Keratinocyte (primary cell): Measurements from ENCODE around the gene SEPHS2. TPM values are rescaled to one million over a fixed set of nuclear protein-coding genes. Genes with fewer than 3 reads are reported as not detected.

ENCODE experiments used
- DNase-seq: peaks from one replicate; pipeline ENCODE4 v3.0.0-alpha.2; 2011; ENCODE audit warnings: low read depth, missing footprints, low spot score
- FAIRE-seq: peaks from 2 replicates; lab custom pipeline; 2011; peaks lifted over from hg19 to GRCh38; lab: Jason Lieb, UNC
- H2AFZ ChIP-seq: 2 replicates; pipeline ENCODE4 v1.6.0; 2012; ENCODE audit warnings: low read length, control low read depth, inconsistent platforms; ENCODE audit not compliant: control insufficient read depth
- H3K27ac ChIP-seq: 2 replicates; pipeline ENCODE4 v1.5.1; 2011; ENCODE audit warnings: low read length; ENCODE audit not compliant: control insufficient read depth, insufficient read depth
- H3K27me3 ChIP-seq: 3 replicates; pipeline ENCODE4 v1.6.0; 2011; ENCODE audit warnings: low read length; ENCODE audit not compliant: control insufficient read depth, insufficient read depth; ENCODE audit errors: extremely low read depth
- H3K36me3 ChIP-seq, 2 experiments: 2 replicates in 1 of 2; 3 replicates in 1 of 2; pipeline ENCODE4 v1.5.1; 2011; ENCODE audit warnings: low read length in 2 of 2, mild to moderate bottlenecking in 1 of 2; ENCODE audit not compliant: control insufficient read depth in 2 of 2, insufficient read depth in 2 of 2; ENCODE audit errors: extremely low read depth in 1 of 2
- H3K4me1 ChIP-seq: 3 replicates; pipeline ENCODE4 v1.5.1; 2011; ENCODE audit warnings: low read length; ENCODE audit not compliant: control insufficient read depth, insufficient read depth; ENCODE audit errors: extremely low read depth
- H3K4me2 ChIP-seq: 3 replicates; pipeline ENCODE4 v1.6.0; 2011; ENCODE audit warnings: low read depth, low read length; ENCODE audit not compliant: control insufficient read depth, insufficient read depth; ENCODE audit errors: extremely low read depth
- H3K4me3 ChIP-seq, 3 experiments: fragments of 200-600 bp in 1 of 3; sonication (generic) in 1 of 3; 2 replicates in 2 of 3; 3 replicates in 1 of 3; pipeline ENCODE4 v1.5.1; 2011 to 2016; ENCODE audit warnings: low read length in 3 of 3, mild to moderate bottlenecking in 3 of 3, control low read depth in 2 of 3, inconsistent platforms in 1 of 3, low read depth in 1 of 3, mixed read lengths in 1 of 3, mixed run types in 1 of 3, moderate library complexity in 1 of 3; ENCODE audit not compliant: control insufficient read depth in 2 of 3, insufficient read depth in 2 of 3; ENCODE audit errors: extremely low read depth in 1 of 3
- H3K79me2 ChIP-seq: 2 replicates; pipeline ENCODE4 v1.6.0; 2012; ENCODE audit warnings: low read length; ENCODE audit not compliant: control insufficient read depth, insufficient read depth
- H3K9ac ChIP-seq: 3 replicates; pipeline ENCODE4 v1.6.0; 2011; ENCODE audit warnings: low read length; ENCODE audit not compliant: control insufficient read depth, insufficient read depth; ENCODE audit errors: extremely low read depth
- H3K9me1 ChIP-seq: 3 replicates; pipeline ENCODE4 v1.6.0; 2011; ENCODE audit warnings: low read length; ENCODE audit not compliant: control insufficient read depth, insufficient read depth; ENCODE audit errors: extremely low read depth
- H3K9me3 ChIP-seq: 2 replicates; pipeline ENCODE4 v1.5.1; 2012; ENCODE audit warnings: low read depth, low read length; ENCODE audit not compliant: control insufficient read depth
- H4K20me1 ChIP-seq: 3 replicates; pipeline ENCODE4 v1.6.0; 2011; ENCODE audit warnings: low read length; ENCODE audit not compliant: control insufficient read depth, insufficient read depth; ENCODE audit errors: extremely low read depth
- CTCF ChIP-seq, 3 experiments: IDR thresholded peaks in 1 of 3; conservative IDR thresholded peaks in 1 of 3; optimal IDR thresholded peaks in 1 of 3; 2 replicates in 2 of 3; 3 replicates in 1 of 3; pipeline versions ENCODE3 to v1.5.1; 2011; ENCODE audit warnings: low read length in 3 of 3, mild to moderate bottlenecking in 3 of 3, moderate library complexity in 2 of 3, control low read depth in 1 of 3, inconsistent platforms in 1 of 3; ENCODE audit not compliant: insufficient read depth in 2 of 3; ENCODE audit errors: extremely low read depth in 1 of 3
- EZH2 ChIP-seq: IDR thresholded peaks from one replicate; pipeline ENCODE4 v1.6.1; 2012; ENCODE audit warnings: inconsistent platforms, mild to moderate bottlenecking, low read length, moderate library complexity
- dilution Hi-C: fragments of 300-500 bp; cut with MboI; formaldehyde crosslinking; loops from one replicate; pipeline ENCODE4 v1.7.0; 2020; ENCODE audit warnings: low sequenced_read_pairs; ENCODE audit not compliant: extremely low pct_ligation_motif_present
- polyA plus RNA-seq, 5 experiments: library from polyadenylated mRNA; depleted of rRNA in 3 of 5; stranded (reverse) in 3 of 5; stranded (forward) in 1 of 5; unstranded in 1 of 5; fragments of >200 nt; gene quantifications; 1 replicate in 1 of 5; 2 replicates in 3 of 5; 3 replicates in 1 of 5; pipeline versions ENCODE4 v1.2.1 to v1.2.3, GENCODE V29; 2011 to 2012; ENCODE audit warnings: missing spikeins in 2 of 5, low read depth in 1 of 5, low replicate concordance in 1 of 5

Gene SEPHS2
- polyA plus RNA-seq, 1 donor (not counting 4 experiments of a cell fraction or from before 2014, with no cell fraction given) = 36.5 TPM

- DNase-seq = no peak
- dilution Hi-C loops = no loop called here
- Histone ChIP-seq H3K79me2 (peaks cover 13% of the 10 kb centered on the region), H2AFZ (no peak overlapping the region), H3K4me1 (peaks cover 17% of the 10 kb centered on the region), H3K4me3 (no peak overlapping the region), H3K27me3 (no peaks in the 10 kb centered on the region), H4K20me1 (no peaks in the 10 kb centered on the region), H3K9me3 (no peaks in the 10 kb centered on the region), H3K4me2 (no peak overlapping the region), H3K36me3 (peaks cover 0 to 16% of the 10 kb centered on the region in 2 experiments), H3K9ac (no peak overlapping the region), H3K9me1 (no peaks in the 10 kb centered on the region), H3K27ac (no peak overlapping the region)
- no peak for FAIRE-seq
- TF ChIP-seq EZH2 (no peak), CTCF (optimal IDR thresholded peaks at IDR 0.05 in 1 of 3, IDR thresholded peaks at IDR 0.05 in 1 of 3, conservative IDR thresholded peaks at IDR 0.05 in 1 of 3; ENCODE audit: extremely low read depth in 1 of 3, insufficient read depth in 2 of 3, low read length in 3 of 3) (no peak)
Observed at GRCh38 chr16:30443631-30444030, 2.0 kb downstream of the SEPHS2 start.

GRCh38 chr16:30439720-30440348 lies 5.8 kb downstream of the SEPHS2 start:
- Histone ChIP-seq H3K4me2 (no peak overlapping the region), H3K4me3 (no peak overlapping the region), H4K20me1 (no peaks in the 10 kb centered on the region), H3K4me1 (peaks cover 11% of the 10 kb centered on the region), H3K79me2 (peaks cover 9% of the 10 kb centered on the region), H3K36me3 (peaks cover 0 to 16% of the 10 kb centered on the region in 2 experiments), H3K9me1 (no peaks in the 10 kb centered on the region), H3K27ac (no peak overlapping the region), H3K9me3 (no peaks in the 10 kb centered on the region), H3K9ac (no peak overlapping the region), H3K27me3 (no peaks in the 10 kb centered on the region), H2AFZ (no peak overlapping the region)
- no peak for FAIRE-seq
- dilution Hi-C loops = no loop called here
- DNase-seq = no peak
- TF ChIP-seq CTCF (optimal IDR thresholded peaks at IDR 0.05 in 1 of 3, IDR thresholded peaks at IDR 0.05 in 1 of 3, conservative IDR thresholded peaks at IDR 0.05 in 1 of 3; ENCODE audit: extremely low read depth in 1 of 3, insufficient read depth in 2 of 3, low read length in 3 of 3) (no peak), EZH2 (no peak)
